ENCODE measurements around the gene NCKAP5.

Gene NCKAP5

GRCh38 chr2:133569286-133569830, 1.1 kb upstream of the NCKAP5 start:
- H3K4me3 ChIP-seq (ENCODE audit: low read length) = no peak overlapping the region
- TF ChIP-seq CTCF (IDR thresholded peaks at IDR 0.05; ENCODE audit: insufficient read depth, low read depth, low read length, missing control alignments) = no peak

GRCh38 chr2:133568598-133568997, 335 bp upstream of the NCKAP5 start:
- H3K4me3 ChIP-seq (ENCODE audit: low read length) = peak overlapping the region; percentile 36
- DNase-seq (ENCODE audit: low read depth) = peak; percentile 58
- TF ChIP-seq CTCF (IDR thresholded peaks at IDR 0.05; ENCODE audit: insufficient read depth, low read depth, low read length, missing control alignments) = no peak

More at GRCh38 chr2:133569286-133569830, 1.1 kb upstream of the NCKAP5 start:
- DNase-seq (ENCODE audit: low read depth) = no peak

- H3K4me3 ChIP-seq (ENCODE audit: low read length) = no peak overlapping the region
- no peak for DNase-seq (ENCODE audit: low read depth)
- no peak for TF ChIP-seq CTCF (IDR thresholded peaks at IDR 0.05; ENCODE audit: insufficient read depth, low read depth, low read length, missing control alignments)
Measured at GRCh38 chr2:133562558-133562957, 5.7 kb downstream of the NCKAP5 start.

GRCh38 chr2:133561045-133561852, 7.0 kb downstream of the NCKAP5 start:
- peak; percentile 73 for DNase-seq (ENCODE audit: low read depth)

GRCh38 chr2:133557614-133558013, 10.6 kb downstream of the NCKAP5 start:
- no peak for DNase-seq (ENCODE audit: low read depth)
- no peak overlapping the region for H3K4me3 ChIP-seq (ENCODE audit: low read length)
- TF ChIP-seq CTCF (IDR thresholded peaks at IDR 0.05; ENCODE audit: insufficient read depth, low read depth, low read length, missing control alignments) = no peak

More at GRCh38 chr2:133561045-133561852, 7.0 kb downstream of the NCKAP5 start:
- peak; percentile 83 for TF ChIP-seq CTCF (IDR thresholded peaks at IDR 0.05; ENCODE audit: insufficient read depth, low read depth, low read length, missing control alignments)
- H3K4me3 ChIP-seq (ENCODE audit: low read length) = no peak overlapping the region

GRCh38 chr2:133553838-133554408, 14.3 kb downstream of the NCKAP5 start:
- no peak for DNase-seq (ENCODE audit: low read depth)
- TF ChIP-seq CTCF (IDR thresholded peaks at IDR 0.05; ENCODE audit: insufficient read depth, low read depth, low read length, missing control alignments) = no peak
- no peak overlapping the region for H3K4me3 ChIP-seq (ENCODE audit: low read length)
